Naive thymus-derived CD4-positive, alpha-beta T cell (primary cell): ENCODE measurements around the gene RPL41. TPM values are rescaled to one million over a fixed set of nuclear protein-coding genes. Genes with fewer than 3 reads are reported as not detected.
A peak's percentile ranks its signal among the peaks of the same experiment; 100 is the strongest.

Experiments used
- ATAC-seq: fragments of 150-1000 bp; cut with Tn5 transposase; 2 replicates; pipeline ENCODE4 v1.10.0; 2021; ENCODE audit warnings: mild to moderate bottlenecking, moderate library complexity
- CTCF ChIA-PET: fragments of 350-600 bp; sonication (Branson Sonifier 250); formaldehyde crosslinking; loops from one replicate; lab custom pipeline; 2021; ENCODE audit warnings: antibody characterized with exemption; lab: Charles Lee
- POLR2A ChIA-PET: fragments of 350-600 bp; sonication (Branson Sonifier 250); formaldehyde crosslinking; loops from one replicate; lab custom pipeline; 2021; ENCODE audit warnings: antibody characterized with exemption, inconsistent platforms; lab: Charles Lee
- DNase-seq, 9 donors: peaks; one replicate each; pipeline versions ENCODE4 v3.0.0 to v3.0.0-alpha.2; 2020 to 2022; ENCODE audit warnings: mixed read lengths in 1 of 9
- H3K27ac ChIP-seq: one replicate; pipeline ENCODE4 v1.7.0; 2013; ENCODE audit warnings: mild to moderate bottlenecking, low read depth, low read length, moderate library complexity
- H3K27me3 ChIP-seq, 2 donors: one replicate each; pipeline ENCODE4 v1.7.0; 2013; ENCODE audit warnings: low read length in 2 of 2, mild to moderate bottlenecking in 2 of 2, moderate library complexity in 2 of 2; ENCODE audit not compliant: control insufficient read depth in 2 of 2, insufficient read depth in 2 of 2
- H3K36me3 ChIP-seq, 3 experiments: 1 replicate in 2 of 3; 2 replicates in 1 of 3; pipeline ENCODE4 v1.7.0; 2013; ENCODE audit warnings: low read length in 3 of 3, mild to moderate bottlenecking in 3 of 3, moderate library complexity in 1 of 3; ENCODE audit not compliant: insufficient read depth in 3 of 3, control insufficient read depth in 2 of 3
- H3K4me1 ChIP-seq, 2 donors: one replicate each; pipeline ENCODE4 v1.7.0; 2013; ENCODE audit warnings: low read length in 2 of 2, mild to moderate bottlenecking in 2 of 2, moderate library complexity in 1 of 2; ENCODE audit not compliant: control insufficient read depth in 2 of 2, insufficient read depth in 2 of 2
- H3K4me3 ChIP-seq: 2 replicates; pipeline ENCODE4 v1.7.0; 2013; ENCODE audit warnings: mild to moderate bottlenecking, low read length
- H3K9me3 ChIP-seq, 3 experiments: 1 replicate in 2 of 3; 2 replicates in 1 of 3; pipeline ENCODE4 v1.7.0; 2013; ENCODE audit warnings: low read length in 3 of 3; ENCODE audit not compliant: control insufficient read depth in 2 of 3
- H3K27ac Mint-ChIP-seq, 9 donors: one replicate each; pipeline ENCODE4 v1.8.0; 2020 to 2022; ENCODE audit warnings: mixed read lengths in 9 of 9, mild to moderate bottlenecking in 8 of 9, moderate library complexity in 5 of 9, inconsistent platforms in 2 of 9
- H3K27me3 Mint-ChIP-seq, 5 donors: one replicate each; pipeline ENCODE4 v1.8.0; 2021 to 2022; ENCODE audit warnings: mixed read lengths in 5 of 5, mild to moderate bottlenecking in 1 of 5
- H3K36me3 Mint-ChIP-seq, 5 donors: one replicate each; pipeline ENCODE4 v1.8.0; 2020 to 2022; ENCODE audit warnings: mixed read lengths in 5 of 5, mild to moderate bottlenecking in 3 of 5, inconsistent platforms in 1 of 5
- H3K4me1 Mint-ChIP-seq, 7 donors: one replicate each; pipeline ENCODE4 v1.8.0; 2020 to 2022; ENCODE audit warnings: mixed read lengths in 7 of 7, mild to moderate bottlenecking in 3 of 7, inconsistent platforms in 1 of 7
- H3K4me3 Mint-ChIP-seq, 10 donors: one replicate each; pipeline ENCODE4 v1.8.0; 2020 to 2022; ENCODE audit warnings: mild to moderate bottlenecking in 10 of 10, mixed read lengths in 10 of 10, moderate library complexity in 6 of 10, inconsistent platforms in 2 of 10
- H3K9me3 Mint-ChIP-seq, 11 donors: one replicate each; pipeline ENCODE4 v1.8.0; 2020 to 2022; ENCODE audit warnings: mixed read lengths in 11 of 11, mild to moderate bottlenecking in 4 of 11, inconsistent platforms in 1 of 11, moderate library complexity in 1 of 11
- intact Hi-C, 2 donors: fragments of 100-400 bp; cut with micrococcal nuclease; formaldehyde crosslinking; loops; one replicate each; pipeline ENCODE4 v1.15.1; 2023
- polyA plus RNA-seq, 2 donors: library from polyadenylated mRNA; unstranded; fragments of 300-500 nt; fragmentation: Illumina TruSeq; gene quantifications; one replicate each; pipeline ENCODE4 v1.2.3, GENCODE V29; 2021
- total RNA-seq, 6 experiments: library from RNA in 5 of 6; stranded (reverse) in 5 of 6; gene quantifications; 1 replicate in 5 of 6; 2 replicates in 1 of 6; pipeline ENCODE4 v1.2.3 and lab custom pipeline; 2021 to 2026

RPL41 gene
- total and polyA plus RNA-seq, 7 experiments from 2014 or later: 3,787 to 10,251 (median 6,043) TPM

DNA sequence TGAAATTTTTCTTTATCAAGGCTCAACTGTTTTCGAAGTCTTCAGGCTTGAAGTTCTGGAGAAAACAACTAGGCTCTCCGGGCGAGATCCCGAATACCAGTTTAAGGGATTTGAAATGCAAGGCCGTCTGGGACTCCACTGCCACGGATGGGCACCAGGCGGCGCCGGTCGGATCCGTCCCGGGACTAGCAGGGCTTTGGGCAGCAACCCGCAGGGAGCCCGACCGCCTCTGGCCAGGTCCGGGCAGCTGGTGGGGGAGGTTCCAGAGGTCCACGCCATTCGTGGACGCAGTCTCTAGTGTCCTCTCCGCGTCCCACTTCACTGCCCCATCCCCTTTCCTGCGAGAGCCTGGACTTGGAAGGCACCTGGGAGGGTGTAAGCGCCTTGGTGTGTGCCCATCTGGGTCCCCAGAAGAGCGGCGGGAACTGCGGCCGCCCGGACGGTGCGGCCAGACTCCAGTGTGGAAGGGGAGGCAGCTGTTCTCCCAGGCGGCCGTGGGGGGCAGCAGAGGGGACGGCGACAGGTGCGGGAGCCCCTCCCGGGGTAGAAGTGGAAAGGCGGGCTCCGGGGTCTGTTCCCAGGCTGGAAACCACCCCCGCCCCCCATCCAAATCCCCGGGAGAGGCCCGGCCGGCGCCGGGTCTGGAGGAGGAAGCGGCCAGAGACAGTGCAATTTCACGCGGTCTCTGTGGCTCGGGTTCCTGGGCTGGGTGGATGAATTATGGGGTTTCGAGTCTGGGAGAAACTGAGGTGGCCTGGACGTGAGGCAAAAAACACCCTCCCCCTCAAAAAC lies 37.3 kb upstream of the RPL41 start:
- Histone ChIP-seq H3K36me3 (no peaks in the 10 kb centered on the region), H3K4me1 (peaks cover 5 to 10% of the 10 kb centered on the region in 2 donors), H3K27ac (no peak overlapping the region), H3K9me3 (no peaks in the 10 kb centered on the region), H3K4me3 (peak overlapping the region; percentile 68), H3K27me3 (no peaks in the 10 kb centered on the region)
- ATAC-seq (peak; percentile 74), DNase-seq (peak in 8 of 9 donors; percentile 20 to 66 (median 40))
- H3K27me3 Mint-ChIP-seq: peaks cover 0 to 51% (median 8%) of the 10 kb centered on the region in 5 donors
- H3K36me3 Mint-ChIP-seq: no peaks in the 10 kb centered on the region
- ChIA-PET CTCF (interaction anchor here (0.7 to 0.8 kb wide), 2 partner anchors 25 to 363 kb away, joined by 3 read pairs; partner anchors contain the start of genes BLOC1S1 and PA2G4), POLR2A (interaction anchor here (0.7 to 10.7 kb wide), 2 partner anchors 23 to 955 kb away, joined by 3 to 85 read pairs; partner anchors contain the start of gene PA2G4)
- peaks cover 0 to 16% (median 10%) of the 10 kb centered on the region in 7 donors for H3K4me1 Mint-ChIP-seq
- H3K9me3 Mint-ChIP-seq: no peaks in the 10 kb centered on the region
- intact Hi-C loops: loop anchor here (1.0 to 2.0 kb wide), 4 partner anchors 25 to 39 kb away; partner anchors contain the start of genes PA2G4 (in 2 of the 2) and ZC3H10 (in 1 of the 2)
- peak overlapping the region in 4 of 9 donors; percentile 28 to 73 (median 50) for H3K27ac Mint-ChIP-seq
- H3K4me3 Mint-ChIP-seq: peak overlapping the region; percentile 80 to 91 (median 86)

DNA sequence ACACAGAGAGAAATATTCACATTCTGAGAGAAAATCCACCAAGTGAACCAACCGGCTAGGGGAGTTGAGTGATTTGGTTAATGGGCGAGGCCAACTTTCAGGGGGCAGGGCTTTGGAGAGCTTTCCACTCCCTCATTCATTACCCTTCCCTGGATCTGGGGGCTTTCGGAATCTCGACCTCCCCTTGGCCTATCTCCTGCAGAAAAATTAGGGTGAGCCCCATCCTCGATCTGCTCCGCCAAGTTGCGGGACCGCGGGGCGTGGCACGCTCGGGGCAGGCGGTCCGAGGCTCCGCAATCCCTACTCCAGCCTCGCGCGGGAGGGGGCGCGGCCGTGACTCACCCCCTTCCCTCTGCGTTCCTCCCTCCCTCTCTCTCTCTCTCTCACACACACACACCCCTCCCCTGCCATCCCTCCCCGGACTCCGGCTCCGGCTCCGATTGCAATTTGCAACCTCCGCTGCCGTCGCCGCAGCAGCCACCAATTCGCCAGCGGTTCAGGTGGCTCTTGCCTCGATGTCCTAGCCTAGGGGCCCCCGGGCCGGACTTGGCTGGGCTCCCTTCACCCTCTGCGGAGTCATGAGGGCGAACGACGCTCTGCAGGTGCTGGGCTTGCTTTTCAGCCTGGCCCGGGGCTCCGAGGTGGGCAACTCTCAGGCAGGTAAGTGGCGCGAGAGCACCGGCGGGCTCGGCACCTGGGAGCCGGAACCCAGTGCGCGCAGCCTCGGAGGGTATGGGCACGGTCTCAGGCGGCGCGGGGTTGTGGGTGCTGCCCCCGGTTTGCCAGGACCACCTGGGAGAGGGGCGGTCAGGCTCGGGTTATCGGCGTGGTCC lies 36.5 kb upstream of the RPL41 start, which contains the start of gene ERBB3:
ERBB3 (plus strand) TSS at position 443 of the 833 bp plus-strand sequence; CDS start at position 579, 136 bp downstream.
- Mint-ChIP-seq H3K36me3 (no peaks in the 10 kb centered on the region), H3K9me3 (no peaks in the 10 kb centered on the region), H3K27ac (peak within 1 kb of the TSS in 5 of 9 donors; percentile 18 to 87 (median 25)), H3K4me1 (peaks cover 0 to 17% (median 10%) of the 10 kb centered on the region in 7 donors), H3K4me3 (peak within 1 kb of the TSS; percentile 80 to 91 (median 86)), H3K27me3 (peaks cover 0 to 55% (median 8%) of the 10 kb centered on the region in 5 donors)
- ChIA-PET POLR2A (interaction anchor here (0.7 to 10.7 kb wide), 3 partner anchors 22 to 954 kb away, joined by 3 to 85 read pairs (median 3); partner anchors contain the start of gene PA2G4), CTCF (interaction anchor here (0.7 to 0.8 kb wide), 2 partner anchors 24 to 364 kb away, joined by 3 read pairs; partner anchors contain the start of genes BLOC1S1 and PA2G4)
- Histone ChIP-seq H3K27ac (peak within 1 kb of the TSS; percentile 25), H3K4me3 (peak within 1 kb of the TSS; percentile 68), H3K27me3 (no peaks in the 10 kb centered on the region), H3K36me3 (no peaks in the 10 kb centered on the region), H3K9me3 (no peaks in the 10 kb centered on the region), H3K4me1 (peaks cover 5 to 10% of the 10 kb centered on the region in 2 donors)
- ATAC-seq (peak; percentile 85), DNase-seq (peak; percentile 28 to 74 (median 35))
- intact Hi-C loops: loop anchor here (1.0 to 2.0 kb wide), 4 partner anchors 24 to 38 kb away; partner anchors contain the start of genes PA2G4 (in 2 of the 2) and ZC3H10 (in 1 of the 2)

DNA sequence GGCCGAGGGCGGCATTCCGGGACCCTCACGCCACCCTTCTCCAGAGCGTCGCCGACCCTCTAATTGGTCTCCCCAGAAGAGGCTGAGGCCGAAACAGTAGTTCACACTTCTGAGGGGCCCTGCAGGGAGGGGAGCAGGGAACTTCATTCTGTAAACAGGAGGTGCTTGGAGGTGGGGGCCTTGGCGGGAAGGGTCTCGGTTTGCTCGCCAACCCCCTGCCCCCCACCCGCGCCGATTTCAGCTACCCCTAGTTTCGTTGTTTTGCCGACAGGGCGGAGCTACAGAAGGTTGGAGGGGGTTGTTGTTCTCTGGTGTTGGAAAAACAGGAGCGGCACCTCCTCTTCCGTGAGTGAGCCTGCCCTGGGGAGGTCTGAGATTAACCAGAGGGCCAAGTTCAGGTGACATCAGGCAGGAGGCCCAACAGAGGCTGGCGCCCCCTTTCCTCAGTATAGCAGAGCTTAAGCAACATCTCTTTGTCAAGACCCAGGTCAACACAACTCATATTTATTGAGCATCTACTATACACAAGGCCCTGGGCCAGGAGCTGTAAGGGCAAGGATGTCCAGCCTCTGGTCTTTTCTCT lies 35.8 kb upstream of the RPL41 start:
- Histone ChIP-seq H3K27me3 (no peaks in the 10 kb centered on the region), H3K27ac (no peak overlapping the region), H3K4me3 (peak overlapping the region; percentile 68), H3K36me3 (no peaks in the 10 kb centered on the region), H3K4me1 (peaks cover 5 to 10% of the 10 kb centered on the region in 2 donors), H3K9me3 (no peaks in the 10 kb centered on the region)
- CTCF ChIA-PET: interaction anchor here (1.1 to 1.6 kb wide), 2 partner anchors 23 to 33 kb away, joined by 3 to 5 read pairs; no protein-coding TSS in a partner anchor
- intact Hi-C loops: no loop called here
- DNase-seq (no peak), ATAC-seq (no peak)
- H3K27me3 Mint-ChIP-seq: peaks cover 0 to 59% (median 8%) of the 10 kb centered on the region in 5 donors
- peaks cover 0 to 21% (median 10%) of the 10 kb centered on the region in 7 donors for H3K4me1 Mint-ChIP-seq
- H3K4me3 Mint-ChIP-seq: peak overlapping the region; percentile 71 to 91 (median 84)
- POLR2A ChIA-PET: interaction anchor here (0.9 to 10.7 kb wide), 3 partner anchors 22 to 36 kb away, joined by 3 to 85 read pairs (median 4); partner anchors contain the start of genes PA2G4 and RPL41
- H3K9me3 Mint-ChIP-seq: no peaks in the 10 kb centered on the region
- H3K27ac Mint-ChIP-seq: peak overlapping the region in 3 of 9 donors; percentile 18 to 25 (median 24)
- H3K36me3 Mint-ChIP-seq: no peaks in the 10 kb centered on the region

DNA sequence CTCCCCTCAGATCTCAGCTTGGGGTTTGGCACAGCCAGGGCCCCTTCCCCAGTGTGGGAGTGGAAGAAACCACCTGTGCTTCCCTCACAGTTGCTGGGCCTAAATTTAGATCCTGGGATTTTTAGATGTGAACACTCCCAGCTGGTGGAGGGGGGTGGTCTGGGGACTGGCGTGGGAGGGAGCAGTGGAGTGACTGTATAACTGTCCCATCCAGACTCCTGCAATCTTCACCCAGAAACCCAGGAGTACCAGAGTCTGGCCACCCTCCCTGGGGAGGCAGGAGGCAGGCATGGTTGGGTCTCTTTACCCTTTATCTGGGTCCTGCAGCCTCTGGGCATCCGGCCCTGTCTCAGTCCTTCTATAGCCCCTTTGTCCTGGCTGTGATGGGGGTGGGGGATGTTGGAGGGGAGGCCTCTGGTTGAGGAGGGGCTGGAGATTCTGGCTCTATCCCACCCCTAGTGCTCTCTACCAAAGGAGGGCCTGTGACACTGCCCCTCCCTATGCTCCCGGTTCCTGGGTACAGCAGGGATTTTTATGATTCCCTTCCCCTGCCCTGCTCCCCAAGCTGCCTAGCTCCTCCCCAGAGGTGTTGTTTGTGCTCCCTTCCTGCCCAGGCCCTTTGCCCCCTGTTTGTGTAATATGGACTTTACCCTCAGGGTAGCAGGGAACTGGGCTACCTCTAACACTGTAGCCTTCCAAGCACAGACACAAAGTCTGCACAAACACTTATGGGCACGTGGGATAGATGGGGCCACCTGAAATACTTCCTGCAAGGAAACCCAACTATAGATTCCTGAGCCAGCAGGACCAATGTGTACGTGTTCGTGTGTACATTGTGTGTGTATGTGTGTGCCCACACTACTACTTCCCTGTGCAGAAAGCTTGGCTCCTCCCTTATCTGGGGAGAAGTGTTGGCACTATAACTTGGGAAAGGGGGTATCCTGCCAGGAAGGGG lies 34.8 kb upstream of the RPL41 start:
- Mint-ChIP-seq H3K9me3 (no peaks in the 10 kb centered on the region), H3K4me1 (peaks cover 0 to 21% (median 10%) of the 10 kb centered on the region in 7 donors), H3K4me3 (peak overlapping the region in 9 of 10 donors; percentile 6 to 86 (median 82)), H3K36me3 (no peaks in the 10 kb centered on the region), H3K27me3 (peaks cover 0 to 59% (median 8%) of the 10 kb centered on the region in 5 donors), H3K27ac (peak overlapping the region in 1 of 9 donors; percentile 25)
- POLR2A ChIA-PET: interaction anchor here (0.9 to 10.7 kb wide), 3 partner anchors 21 to 36 kb away, joined by 3 to 85 read pairs (median 4); partner anchors contain the start of genes PA2G4 and RPL41
- Histone ChIP-seq H3K4me3 (no peak overlapping the region), H3K36me3 (no peaks in the 10 kb centered on the region), H3K27ac (no peak overlapping the region), H3K27me3 (no peaks in the 10 kb centered on the region), H3K4me1 (peaks cover 5 to 10% of the 10 kb centered on the region in 2 donors), H3K9me3 (no peaks in the 10 kb centered on the region)
- CTCF ChIA-PET: interaction anchor here (0.6 to 1.6 kb wide), 3 partner anchors 22 to 37 kb away, joined by 3 to 5 read pairs (median 3); no protein-coding TSS in a partner anchor
- ATAC-seq (no peak), DNase-seq (no peak)
- intact Hi-C loops: no loop called here

DNA sequence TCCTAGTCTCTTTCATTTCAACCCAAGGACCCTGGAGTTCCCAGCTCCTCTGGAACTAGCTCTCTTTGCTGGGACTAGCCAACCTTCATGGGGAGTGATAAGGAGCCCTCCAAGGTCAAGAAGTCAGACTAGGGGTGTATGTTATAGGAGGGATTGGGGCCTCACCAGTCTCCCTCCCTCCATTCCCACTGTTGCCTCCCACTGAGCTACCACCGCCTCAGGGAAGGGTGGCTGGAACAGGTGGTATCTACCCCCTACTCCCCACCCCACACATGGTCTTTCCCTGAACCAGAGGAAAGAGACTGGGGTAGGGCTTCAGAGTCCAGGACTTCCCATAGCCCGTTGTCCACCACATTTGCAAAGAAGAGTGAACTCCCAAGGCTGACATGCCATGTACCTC lies 34.1 kb upstream of the RPL41 start:
- no peak overlapping the region for H3K4me3 ChIP-seq
- DNase-seq (no peak), ATAC-seq (no peak)
- H3K27me3 Mint-ChIP-seq: peaks cover 0 to 58% (median 8%) of the 10 kb centered on the region in 5 donors
- no peaks in the 10 kb centered on the region for H3K27me3 ChIP-seq
- no peaks in the 10 kb centered on the region for H3K36me3 ChIP-seq
- no peaks in the 10 kb centered on the region for H3K9me3 Mint-ChIP-seq
- H3K4me3 Mint-ChIP-seq: peak overlapping the region in 1 of 10 donors; percentile 73
- H3K27ac Mint-ChIP-seq: no peak overlapping the region
- H3K27ac ChIP-seq: no peak overlapping the region
- peaks cover 0 to 21% (median 10%) of the 10 kb centered on the region in 7 donors for H3K4me1 Mint-ChIP-seq
- intact Hi-C loops: no loop called here
- H3K4me1 ChIP-seq: peaks cover 5 to 10% of the 10 kb centered on the region in 2 donors
- ChIA-PET CTCF (interaction anchor here (1.6 kb wide), 1 partner anchor 35 kb away, joined by 3 read pairs; no protein-coding TSS in a partner anchor), POLR2A (interaction anchor here (10.7 kb wide), 1 partner anchor 20 kb away, joined by 85 read pairs; the partner anchor contains the start of gene PA2G4)
- no peaks in the 10 kb centered on the region for H3K36me3 Mint-ChIP-seq
- H3K9me3 ChIP-seq: no peaks in the 10 kb centered on the region
